Astrocyte of the cerebellum (primary cell): Measurements from ENCODE around the gene SMPX.

Experiments used
- DNase-seq: peaks from one replicate; pipeline ENCODE4 v3.0.0-alpha.2; 2011; ENCODE audit warnings: low read depth
- H3K4me3 ChIP-seq: 2 replicates; pipeline ENCODE4 v1.5.1; 2011; ENCODE audit warnings: mild to moderate bottlenecking, low read depth, low read length, moderate library complexity
- in situ Hi-C: cut with HindIII; loops from 2 replicates; pipeline ENCODE4 v1.10.0; 2017; ENCODE audit warnings: low sequenced_read_pairs
- TF ChIP-seq, protein P1 (sequence below): IDR thresholded peaks from 2 replicates; pipeline ENCODE4 v1.5.1; 2012; ENCODE audit warnings: low read length, low read depth, moderate library complexity, mild to moderate bottlenecking; ENCODE audit errors: missing control alignments

The SMPX gene

DNA sequence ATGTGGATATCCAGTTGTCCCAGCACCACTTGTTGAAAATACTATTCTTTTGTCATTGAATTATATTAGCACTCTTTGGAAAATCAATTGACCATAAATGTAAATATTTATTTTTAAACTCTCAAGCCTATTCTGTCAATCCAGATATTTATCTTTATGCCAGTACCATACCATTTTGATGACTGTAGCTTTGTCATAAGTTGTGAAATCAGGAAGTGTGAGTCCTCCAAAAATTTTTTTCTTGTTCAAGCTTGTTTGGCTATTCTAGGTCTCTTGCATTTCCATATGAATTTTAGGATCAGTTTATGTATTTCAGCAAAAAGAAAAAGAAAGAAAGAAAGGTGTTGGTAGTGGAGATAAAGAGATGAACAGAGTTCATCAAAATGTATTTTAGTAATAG lies 8.2 kb upstream of the SMPX start:
- TF ChIP-seq, protein P1, sequence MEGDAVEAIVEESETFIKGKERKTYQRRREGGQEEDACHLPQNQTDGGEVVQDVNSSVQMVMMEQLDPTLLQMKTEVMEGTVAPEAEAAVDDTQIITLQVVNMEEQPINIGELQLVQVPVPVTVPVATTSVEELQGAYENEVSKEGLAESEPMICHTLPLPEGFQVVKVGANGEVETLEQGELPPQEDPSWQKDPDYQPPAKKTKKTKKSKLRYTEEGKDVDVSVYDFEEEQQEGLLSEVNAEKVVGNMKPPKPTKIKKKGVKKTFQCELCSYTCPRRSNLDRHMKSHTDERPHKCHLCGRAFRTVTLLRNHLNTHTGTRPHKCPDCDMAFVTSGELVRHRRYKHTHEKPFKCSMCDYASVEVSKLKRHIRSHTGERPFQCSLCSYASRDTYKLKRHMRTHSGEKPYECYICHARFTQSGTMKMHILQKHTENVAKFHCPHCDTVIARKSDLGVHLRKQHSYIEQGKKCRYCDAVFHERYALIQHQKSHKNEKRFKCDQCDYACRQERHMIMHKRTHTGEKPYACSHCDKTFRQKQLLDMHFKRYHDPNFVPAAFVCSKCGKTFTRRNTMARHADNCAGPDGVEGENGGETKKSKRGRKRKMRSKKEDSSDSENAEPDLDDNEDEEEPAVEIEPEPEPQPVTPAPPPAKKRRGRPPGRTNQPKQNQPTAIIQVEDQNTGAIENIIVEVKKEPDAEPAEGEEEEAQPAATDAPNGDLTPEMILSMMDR = no peak
- no peak for DNase-seq
- in situ Hi-C loops = no loop called here
- no peak overlapping the region for H3K4me3 ChIP-seq

DNA sequence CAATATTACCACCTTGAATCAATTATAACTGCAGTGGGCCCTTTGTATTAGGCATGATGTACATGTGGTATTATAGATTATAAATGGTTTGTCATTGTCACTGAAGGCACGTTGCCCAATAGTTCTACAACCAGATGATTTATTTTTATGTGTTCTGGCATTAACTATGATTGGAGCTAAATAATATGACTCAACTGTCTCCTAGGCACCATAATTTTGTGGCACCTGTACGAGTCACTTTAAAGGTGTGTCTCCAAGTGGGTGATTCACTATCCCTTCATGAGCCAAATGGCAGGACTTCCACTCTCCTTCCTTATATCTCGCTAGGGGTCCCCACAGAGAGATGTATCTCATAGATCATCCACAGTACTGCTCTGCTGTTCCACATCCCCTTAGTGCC lies 6.1 kb upstream of the SMPX start:
- DNase-seq = no peak
- in situ Hi-C loops = no loop called here
- H3K4me3 ChIP-seq = no peak overlapping the region
- TF ChIP-seq, protein P1 = no peak

DNA sequence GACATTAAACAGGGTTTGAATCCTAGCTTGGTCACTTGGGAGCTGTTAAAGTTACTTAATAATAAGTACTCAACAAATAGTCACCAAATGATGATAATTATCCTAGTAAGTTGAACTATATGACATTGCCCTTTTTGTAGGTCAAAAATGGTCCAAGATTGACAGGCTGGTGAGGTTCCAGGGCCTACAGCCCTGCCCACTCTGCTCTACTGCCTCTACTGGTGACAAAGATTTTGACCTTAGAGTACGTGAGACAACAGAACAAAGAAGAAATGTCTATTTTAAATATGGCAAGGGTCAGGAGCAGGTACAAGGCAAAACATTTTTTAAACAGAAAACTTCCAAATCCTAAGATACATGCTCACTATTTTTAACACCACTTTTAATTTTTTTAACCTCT lies 572 bp upstream of the SMPX start:
- TF ChIP-seq, protein P1 = no peak
- DNase-seq = no peak
- no peak overlapping the region for H3K4me3 ChIP-seq
- in situ Hi-C loops = no loop called here

DNA sequence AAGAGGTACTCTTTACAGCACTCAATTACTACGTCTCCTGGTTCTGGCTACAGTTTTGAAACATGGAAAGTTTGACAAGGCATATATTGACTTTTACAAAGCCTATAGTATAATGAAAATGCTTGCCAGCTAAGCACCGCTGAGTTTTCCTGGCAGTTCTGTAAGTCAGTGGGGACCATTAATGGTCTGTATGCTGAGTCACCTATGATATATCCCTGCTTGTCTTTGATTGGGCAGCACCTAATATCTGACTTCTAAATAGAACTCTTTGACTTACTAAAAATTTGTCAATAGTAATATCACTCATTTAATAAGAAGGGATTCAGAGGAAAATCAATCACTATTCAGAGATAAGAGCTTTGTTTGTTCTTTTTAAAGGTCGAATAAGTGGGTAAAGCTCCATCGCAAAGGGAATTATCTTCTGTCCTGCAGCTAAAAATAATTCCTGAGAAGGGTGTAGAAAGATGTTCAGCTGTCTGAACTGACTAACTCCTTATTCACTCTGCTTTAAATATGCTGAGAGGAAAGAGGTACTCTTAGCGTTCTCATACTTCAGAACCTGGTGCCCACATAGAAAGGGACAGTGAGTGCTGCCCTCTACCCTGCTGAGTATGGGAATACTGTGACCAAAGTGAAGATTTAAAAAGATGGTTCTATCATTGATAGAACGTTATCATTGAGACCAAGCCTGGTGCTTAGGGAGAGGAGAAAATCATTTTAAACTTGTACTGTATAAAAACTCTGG lies 959 bp downstream of the SMPX start:
- H3K4me3 ChIP-seq = no peak overlapping the region
- DNase-seq = no peak
- TF ChIP-seq, protein P1 = no peak
- in situ Hi-C loops = no loop called here

DNA sequence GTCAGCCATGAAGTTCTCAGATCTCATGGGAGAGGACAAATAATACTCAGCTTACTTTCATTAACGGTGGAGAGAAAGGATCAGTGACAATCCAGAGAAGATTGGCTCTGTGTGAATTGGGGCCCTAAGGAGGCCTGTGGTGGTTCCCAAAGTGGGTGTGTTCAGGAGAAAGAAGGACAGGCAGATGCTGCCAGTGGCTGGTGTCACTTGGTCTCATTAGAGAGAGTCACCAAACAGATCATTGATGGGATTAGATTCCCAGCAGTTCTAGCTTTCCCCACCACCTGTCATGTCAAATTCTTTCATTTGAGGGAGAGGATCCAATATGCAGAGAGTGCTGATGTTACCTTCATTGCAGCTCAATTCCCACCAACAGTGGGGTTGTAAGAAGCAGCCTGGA lies 8.0 kb downstream of the SMPX start:
- DNase-seq = no peak
- H3K4me3 ChIP-seq = no peak overlapping the region
- in situ Hi-C loops = no loop called here
- TF ChIP-seq, protein P1 = no peak

DNA sequence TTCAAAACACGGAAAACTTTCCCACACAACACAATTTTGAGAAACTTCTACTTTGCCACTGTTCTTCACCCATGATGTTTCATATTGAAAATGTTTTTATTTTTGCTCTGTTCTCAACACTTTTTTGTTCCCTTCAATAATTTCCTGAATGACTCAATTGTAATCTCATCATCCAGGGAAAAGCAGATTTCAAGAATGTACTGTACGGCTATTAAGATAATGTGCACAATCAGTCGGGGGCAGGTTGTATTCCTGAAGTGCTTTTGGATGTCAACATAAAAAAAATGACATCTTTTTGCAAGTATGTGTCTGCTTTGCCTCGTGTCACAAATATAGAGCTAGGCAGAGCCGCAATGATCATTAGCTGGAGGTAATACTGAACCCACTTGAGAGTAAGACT lies 9.7 kb downstream of the SMPX start:
- DNase-seq = no peak
- TF ChIP-seq, protein P1 = no peak
- in situ Hi-C loops = no loop called here
- no peak overlapping the region for H3K4me3 ChIP-seq
